K562 (cell line): ENCODE measurements around the gene LAIR2.

Experiments
- SIN3A ChIP-seq, 2 experiments: fragments of 150-350 bp in 1 of 2; IDR thresholded peaks; 2 replicates each; pipeline ENCODE4 v1.6.1; 2011 to 2016; ENCODE audit warnings: borderline replicate concordance in 2 of 2, low read depth in 2 of 2, low read length in 2 of 2, mild to moderate bottlenecking in 2 of 2, moderate library complexity in 2 of 2; ENCODE audit not compliant: control insufficient read depth in 1 of 2
- UBTF ChIP-seq, 2 experiments: IDR thresholded peaks; 2 replicates each; pipeline ENCODE4 v1.6.1; 2012; ENCODE audit warnings: improper control_type of control experiment in 2 of 2, low read depth in 2 of 2, low read length in 2 of 2, borderline replicate concordance in 1 of 2
- ZNF3 ChIP-seq: fragments of 250-450 bp; sonication (Bioruptor Pico); IDR thresholded peaks from 2 replicates; pipeline ENCODE4 v1.5.0; 2021; ENCODE audit warnings: mild to moderate bottlenecking, moderate library complexity
- TF ChIP-seq, protein P1 (sequence below): fragments of 450-650 bp; formaldehyde crosslinking; IDR thresholded peaks from 2 replicates; pipeline ENCODE4 v1.4.0; 2020; ENCODE audit warnings: mild to moderate bottlenecking, moderate library complexity

GRCh38 chr19:54515156-54515555 lies 12.5 kb downstream of the LAIR2 start:
- TF ChIP-seq, protein P1, sequence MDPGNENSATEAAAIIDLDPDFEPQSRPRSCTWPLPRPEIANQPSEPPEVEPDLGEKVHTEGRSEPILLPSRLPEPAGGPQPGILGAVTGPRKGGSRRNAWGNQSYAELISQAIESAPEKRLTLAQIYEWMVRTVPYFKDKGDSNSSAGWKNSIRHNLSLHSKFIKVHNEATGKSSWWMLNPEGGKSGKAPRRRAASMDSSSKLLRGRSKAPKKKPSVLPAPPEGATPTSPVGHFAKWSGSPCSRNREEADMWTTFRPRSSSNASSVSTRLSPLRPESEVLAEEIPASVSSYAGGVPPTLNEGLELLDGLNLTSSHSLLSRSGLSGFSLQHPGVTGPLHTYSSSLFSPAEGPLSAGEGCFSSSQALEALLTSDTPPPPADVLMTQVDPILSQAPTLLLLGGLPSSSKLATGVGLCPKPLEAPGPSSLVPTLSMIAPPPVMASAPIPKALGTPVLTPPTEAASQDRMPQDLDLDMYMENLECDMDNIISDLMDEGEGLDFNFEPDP = no peak
- no peak for TF ChIP-seq UBTF (IDR thresholded peaks at IDR 0.05; ENCODE audit: borderline replicate concordance in 1 of 2, low read depth in 2 of 2, low read length in 2 of 2)
- no peak for TF ChIP-seq ZNF3
- no peak for TF ChIP-seq SIN3A (IDR thresholded peaks at IDR 0.05; ENCODE audit: borderline replicate concordance in 2 of 2, control insufficient read depth in 1 of 2, low read depth in 2 of 2, low read length in 2 of 2)
